IPS-11a (cell line): ENCODE results near the gene DPH6.
"Not testable (repeated sequence)": the region's sequence is repeated elsewhere in the genome, so short reads cannot be mapped to it uniquely, and the experiment has no call there.

Experiments
- H3K4me3 ChIP-seq: one replicate; pipeline ENCODE4 v1.5.1; 2013; ENCODE audit warnings: low read depth, low read length, control low read depth

Gene DPH6

DNA sequence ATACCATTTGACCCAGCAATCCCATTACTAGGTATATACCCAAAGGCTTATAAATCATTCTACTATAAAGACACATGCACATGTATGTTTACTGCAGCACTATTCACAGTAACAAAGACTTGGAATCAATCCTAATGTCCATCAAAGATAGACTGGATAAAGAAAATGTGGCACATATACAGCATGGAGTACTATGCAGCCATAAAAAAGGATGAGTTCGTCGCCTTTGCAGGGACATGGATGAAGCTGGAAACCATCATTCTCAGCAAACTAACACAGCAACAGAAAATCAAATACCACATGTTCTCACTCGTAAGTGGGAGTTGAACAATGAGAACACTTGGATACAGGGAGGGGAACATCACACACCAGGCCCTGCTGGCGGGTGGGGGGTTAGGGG lies 104.7 kb downstream of the DPH6 start:
- not testable (repeated sequence) for H3K4me3 ChIP-seq

- no peak overlapping the region for H3K4me3 ChIP-seq
These were observed 105.7 kb downstream of the DPH6 start for GRCh38 chr15:35440265-35440664.

GRCh38 chr15:35439291-35439690 lies 106.7 kb downstream of the DPH6 start:
- no peak overlapping the region for H3K4me3 ChIP-seq

DNA sequence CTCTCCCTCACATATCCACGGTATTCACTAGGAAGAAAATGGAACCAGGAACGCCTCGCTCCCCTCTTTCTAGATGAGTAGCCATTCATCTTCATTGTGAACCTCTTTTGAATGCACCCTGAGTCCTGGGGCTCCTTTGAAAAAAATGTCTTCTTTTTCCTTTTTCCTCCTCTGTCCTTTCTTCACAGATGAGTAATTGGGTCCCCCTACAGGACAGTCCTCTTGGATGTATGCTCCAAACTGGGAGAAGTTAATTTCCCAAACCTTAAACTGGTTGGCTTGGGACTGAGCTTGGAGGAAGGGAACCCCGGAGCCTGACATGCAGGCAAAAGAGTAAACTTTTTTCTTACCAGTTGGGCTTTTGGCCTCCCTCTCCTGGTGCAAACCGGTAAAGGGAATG lies 108.8 kb downstream of the DPH6 start:
- H3K4me3 ChIP-seq, result no peak overlapping the region

GRCh38 chr15:35436422-35436821 lies 109.5 kb downstream of the DPH6 start:
- H3K4me3 ChIP-seq, result no peak overlapping the region

DNA sequence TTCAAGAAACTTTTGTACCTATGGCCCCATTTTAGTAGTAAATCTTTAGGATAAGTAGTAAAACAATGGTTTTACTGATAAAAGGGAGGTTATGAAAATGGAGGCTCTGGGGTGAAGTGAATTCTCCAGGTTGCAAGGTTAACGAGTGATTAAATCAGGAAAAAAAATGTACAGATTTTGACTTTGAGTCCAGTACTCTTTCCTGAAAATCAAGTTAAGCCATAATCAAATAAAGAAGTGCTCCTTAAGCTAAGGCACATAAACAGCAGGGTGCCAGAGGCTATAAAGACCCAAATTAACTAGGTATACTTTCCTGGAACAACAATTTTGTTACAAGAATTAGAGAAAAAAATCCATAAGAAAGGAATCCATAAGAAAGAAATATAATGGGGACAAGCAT lies 114.7 kb downstream of the DPH6 start:
- H3K4me3 ChIP-seq, result no peak overlapping the region

DNA sequence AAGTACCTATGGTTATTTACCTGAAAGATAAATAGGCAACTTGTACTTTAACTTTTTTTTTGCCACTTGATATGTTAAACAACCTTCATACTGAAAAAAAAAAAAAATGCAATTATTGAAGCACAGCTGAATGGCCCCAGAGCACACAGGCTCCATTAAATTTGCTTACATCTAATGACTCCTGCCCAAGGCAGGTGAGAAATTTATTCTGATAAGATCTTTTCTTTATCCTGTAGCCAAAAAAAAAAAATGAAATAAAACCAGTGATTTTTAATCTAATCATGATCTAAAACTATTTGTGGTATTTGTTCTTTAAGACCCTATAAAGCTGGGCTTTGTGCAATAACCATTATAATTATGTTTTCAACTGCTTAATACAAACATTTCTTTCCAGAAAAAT lies 115.7 kb downstream of the DPH6 start:
- no peak overlapping the region for H3K4me3 ChIP-seq

DNA sequence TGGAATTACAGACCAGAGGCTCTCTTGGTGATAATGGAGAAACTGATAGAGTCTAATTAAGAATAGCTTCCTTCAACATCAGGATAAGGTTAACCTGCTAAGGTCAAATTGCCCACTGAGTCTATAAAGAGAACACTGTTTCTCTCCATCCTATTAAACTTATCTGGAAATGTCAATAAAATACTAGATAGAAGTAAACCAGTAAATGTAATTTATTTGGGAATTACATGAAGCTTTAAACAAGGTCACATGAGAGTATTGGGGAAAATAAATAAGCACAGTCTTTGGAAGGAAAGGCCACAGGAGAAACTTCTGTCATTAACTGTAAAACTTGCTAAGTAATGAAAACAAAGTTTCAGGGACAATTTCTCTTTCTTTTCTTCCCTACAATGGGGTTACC lies 118.5 kb downstream of the DPH6 start:
- H3K4me3 ChIP-seq, result no peak overlapping the region

GRCh38 chr15:35427091-35427490 lies 118.9 kb downstream of the DPH6 start:
- no peak overlapping the region for H3K4me3 ChIP-seq

GRCh38 chr15:35410775-35411174 lies 135.2 kb downstream of the DPH6 start:
- no peak overlapping the region for H3K4me3 ChIP-seq

DNA sequence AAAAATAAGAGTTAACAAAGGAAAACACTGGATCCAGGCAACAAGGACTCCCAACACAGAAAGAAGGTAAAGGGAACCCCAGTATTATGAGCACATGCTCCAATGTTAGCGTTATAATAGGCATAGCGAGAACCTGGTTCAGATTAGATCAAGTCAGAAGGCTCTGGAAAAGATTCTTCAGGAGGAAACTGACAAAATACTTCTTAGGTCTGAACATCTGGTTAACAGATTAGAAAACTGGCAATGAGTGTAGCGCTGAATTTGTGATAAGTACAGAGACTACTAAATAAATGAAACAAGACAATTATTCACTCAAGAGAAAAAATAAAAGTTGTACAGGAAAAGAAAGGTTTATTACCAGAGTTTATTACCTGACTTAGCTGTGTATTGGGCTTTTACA lies 146.1 kb downstream of the DPH6 start:
- no peak overlapping the region for H3K4me3 ChIP-seq

- H3K4me3 ChIP-seq, result no peak overlapping the region
These were observed 148.9 kb downstream of the DPH6 start for GRCh38 chr15:35397027-35397426.

DNA sequence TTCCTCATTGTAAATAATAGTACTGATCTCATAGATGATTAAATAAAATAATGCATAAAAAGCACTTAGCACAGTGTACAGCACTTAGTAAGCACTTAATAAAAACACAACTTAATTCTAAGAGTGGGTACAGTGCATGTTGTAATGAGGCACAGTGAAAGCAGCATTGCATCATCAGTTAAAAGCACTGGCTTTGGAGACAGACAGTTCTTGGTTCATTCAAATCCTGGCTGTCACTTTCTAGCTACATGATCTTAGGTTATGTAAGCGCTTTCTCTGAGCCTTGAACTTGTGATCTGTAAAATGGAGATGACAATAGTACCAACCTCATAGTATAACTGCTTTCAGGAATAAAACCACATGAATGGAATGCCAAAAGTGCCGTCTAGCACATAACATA lies 151.5 kb downstream of the DPH6 start:
- H3K4me3 ChIP-seq, result no peak overlapping the region

DNA sequence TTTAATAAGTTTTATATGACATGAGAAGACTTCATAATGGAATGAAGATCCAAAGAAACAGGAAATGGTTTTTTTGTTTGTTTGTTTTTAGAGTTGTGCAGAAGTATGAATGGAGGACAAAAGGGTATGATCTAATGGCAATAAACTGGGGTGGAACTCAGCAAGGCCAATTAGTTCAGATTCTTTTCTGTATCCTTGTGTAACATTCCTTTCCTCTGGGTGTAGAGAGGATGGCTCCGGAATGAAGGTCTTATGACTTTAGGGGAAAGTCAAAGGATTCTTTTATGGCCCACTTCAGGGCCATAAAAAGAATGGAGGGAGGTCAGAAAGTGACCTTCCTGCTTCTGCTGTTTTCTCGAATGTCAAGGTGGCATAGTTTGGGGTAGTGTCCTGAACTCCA lies 152.6 kb downstream of the DPH6 start:
- H3K4me3 ChIP-seq, result no peak overlapping the region

GRCh38 chr15:35391408-35391984 lies 154.5 kb downstream of the DPH6 start:
- not testable (repeated sequence) for H3K4me3 ChIP-seq

- H3K4me3 ChIP-seq, result no peak overlapping the region
These were observed 162.5 kb downstream of the DPH6 start for GRCh38 chr15:35383506-35383905.

DNA sequence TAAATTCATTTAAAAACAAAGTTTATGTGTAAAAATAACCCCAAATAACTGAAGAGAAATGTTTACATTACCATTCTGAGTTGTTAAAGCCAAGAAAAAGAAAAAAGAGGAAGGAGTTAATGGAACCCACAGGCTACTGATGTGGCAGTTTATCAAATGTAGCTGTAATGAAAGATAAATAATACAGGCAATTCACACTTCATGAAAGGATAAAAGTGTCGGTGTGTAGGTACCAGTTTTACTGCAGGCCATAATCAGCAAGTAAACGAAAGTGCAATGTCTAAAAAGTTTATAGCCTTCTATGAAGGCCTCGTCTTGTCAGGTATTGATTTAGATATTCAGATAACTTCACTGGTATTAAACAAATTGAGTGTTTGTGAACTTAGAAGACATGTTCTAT lies 164.6 kb downstream of the DPH6 start:
- no peak overlapping the region for H3K4me3 ChIP-seq

DNA sequence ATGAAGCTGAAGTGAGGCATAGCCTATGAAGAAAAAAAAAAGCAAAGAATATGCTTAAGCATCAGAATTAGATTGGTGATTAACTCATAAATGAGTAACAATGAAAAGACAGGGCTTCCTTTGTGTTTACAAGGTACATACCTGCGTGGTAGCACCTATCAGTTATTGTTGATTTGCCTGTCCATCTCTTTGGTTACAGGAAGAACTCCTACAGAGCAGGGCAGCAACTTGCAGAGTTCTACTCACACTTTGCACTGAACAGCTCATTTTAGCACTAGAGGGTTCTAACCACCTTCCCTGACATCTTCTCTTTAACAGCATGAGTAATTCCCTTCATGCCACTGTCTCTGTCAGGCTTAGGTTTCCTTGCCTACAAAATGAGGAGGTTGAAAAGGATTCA lies 166.0 kb downstream of the DPH6 start:
- no peak overlapping the region for H3K4me3 ChIP-seq

DNA sequence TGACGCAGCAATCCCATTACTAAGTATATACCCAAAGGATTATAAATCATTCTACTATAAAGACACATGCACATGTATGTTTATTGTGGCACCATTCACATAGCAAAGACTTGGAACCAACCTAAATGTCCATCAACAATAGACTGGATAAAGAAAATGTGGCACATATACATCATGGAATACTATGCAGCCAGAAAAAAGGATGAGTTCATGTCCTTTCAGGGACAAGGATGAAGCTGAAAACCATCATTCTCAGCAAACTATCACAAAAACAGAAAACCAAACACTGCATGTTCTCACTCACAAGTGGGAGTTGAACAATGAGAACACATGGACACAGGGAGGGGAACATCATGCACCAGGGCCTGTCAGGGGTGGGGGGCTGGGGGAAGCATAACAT lies 167.5 kb downstream of the DPH6 start:
- H3K4me3 ChIP-seq, result not testable (repeated sequence)

DNA sequence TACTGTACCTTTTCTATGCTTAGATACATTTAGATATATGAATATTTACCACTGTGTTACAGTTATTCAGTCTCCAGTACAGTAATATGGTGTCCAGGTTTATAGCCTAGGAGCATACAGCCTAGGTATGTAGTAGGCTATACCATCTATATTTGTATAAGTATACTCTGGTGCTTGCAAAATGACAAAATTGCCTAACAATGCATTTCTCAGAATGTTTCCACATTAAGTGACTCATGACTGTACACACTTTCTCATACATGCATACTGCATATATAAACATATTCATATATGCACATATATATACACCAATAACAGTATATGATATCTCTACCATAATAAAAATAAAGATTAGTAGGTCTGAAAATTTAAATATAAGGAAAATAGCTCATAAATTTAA lies 169.3 kb downstream of the DPH6 start:
- no peak overlapping the region for H3K4me3 ChIP-seq

DNA sequence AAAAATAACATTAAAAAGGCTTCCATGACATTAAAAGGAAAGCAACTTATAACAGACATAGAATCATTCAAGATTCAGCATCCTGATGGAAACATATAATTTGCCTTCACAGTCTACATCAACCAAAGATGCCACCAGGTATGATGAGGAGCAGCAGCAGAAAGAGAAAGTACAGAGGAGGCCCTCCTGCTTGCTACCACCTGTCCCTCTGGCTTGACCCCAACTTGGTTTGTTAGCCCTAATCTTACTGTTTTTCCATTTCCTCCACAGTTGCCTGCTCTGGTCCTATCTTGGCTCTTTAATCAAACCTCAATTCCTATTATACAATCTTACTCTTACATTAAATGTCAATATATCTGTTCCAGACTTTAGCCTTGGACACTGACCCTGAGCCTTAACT lies 171.3 kb downstream of the DPH6 start:
- no peak overlapping the region for H3K4me3 ChIP-seq

DNA sequence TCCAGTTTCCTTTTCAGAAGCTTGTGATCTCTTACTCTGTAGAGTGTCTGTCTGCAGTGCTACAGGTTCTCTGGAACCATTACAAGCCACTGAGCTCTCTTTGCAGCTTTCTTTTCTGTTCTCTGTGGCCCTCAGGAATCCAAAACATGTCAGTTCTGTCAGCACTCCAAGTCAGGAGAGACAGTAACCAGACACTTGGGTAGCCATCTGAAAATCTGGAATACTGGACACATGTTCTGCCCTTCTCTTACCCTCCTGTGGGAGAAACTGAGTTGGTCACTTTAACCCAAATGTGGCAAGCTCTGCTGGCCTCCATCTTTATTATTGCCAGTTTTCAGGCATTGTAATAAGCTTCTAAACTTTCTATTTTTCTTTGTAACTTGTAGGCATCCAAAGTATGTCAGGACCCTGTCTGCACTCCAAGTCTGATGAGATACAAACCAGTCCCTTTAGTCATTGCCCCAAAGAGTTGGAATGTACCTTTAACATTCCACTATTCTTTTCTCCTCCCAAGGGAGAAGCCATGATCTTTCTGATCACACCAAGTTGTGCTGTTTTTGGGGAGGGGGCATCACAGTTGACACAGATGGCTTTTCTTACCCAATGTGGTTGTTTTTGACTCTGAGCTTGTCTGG lies 183.7 kb downstream of the DPH6 start:
- no peak overlapping the region for H3K4me3 ChIP-seq

DNA sequence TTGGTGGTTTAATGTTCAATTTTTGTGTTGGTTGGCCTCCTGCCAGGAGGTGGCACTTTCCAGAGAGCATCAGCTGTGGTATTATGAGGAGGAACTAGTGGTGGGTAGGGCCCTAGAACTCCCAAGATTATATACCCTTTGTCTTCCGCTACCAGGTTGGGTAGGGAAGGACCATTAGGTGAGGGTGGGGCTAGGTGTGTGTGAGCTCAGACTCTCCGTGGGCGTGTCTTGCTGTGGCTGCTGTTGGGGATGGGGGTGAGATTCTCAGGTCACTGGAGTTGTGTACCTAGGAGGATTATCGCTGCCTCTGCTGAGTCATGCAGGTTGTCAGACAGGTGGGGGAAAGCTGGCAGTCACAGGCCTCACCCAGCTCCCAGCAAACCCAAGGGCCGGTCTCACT lies 187.1 kb downstream of the DPH6 start:
- no peak overlapping the region for H3K4me3 ChIP-seq
